CD14-positive monocyte (primary cell): ENCODE data around the gene SVIL. TPM values are rescaled to one million over a fixed set of nuclear protein-coding genes. Genes with fewer than 3 reads are reported as not detected.

Experiments used
- DNase-seq, 3 donors: peaks; one replicate each; pipeline ENCODE4 v3.0.0-alpha.2; 2011 to 2022
- H2AFZ ChIP-seq: 2 replicates; pipeline ENCODE4 v1.6.0; 2012; ENCODE audit warnings: mild to moderate bottlenecking, low read depth, low read length, inconsistent platforms; ENCODE audit not compliant: insufficient read depth, poor library complexity, severe bottlenecking
- H3K27ac ChIP-seq, 2 donors: 1 replicate in 1 of 2; 2 replicates in 1 of 2; pipeline ENCODE4 v1.5.1; 2012 to 2013; ENCODE audit warnings: low read length in 2 of 2, control low read depth in 1 of 2, inconsistent platforms in 1 of 2, low read depth in 1 of 2, mild to moderate bottlenecking in 1 of 2
- H3K27me3 ChIP-seq, 2 donors: one replicate each; pipeline versions ENCODE4 v1.6.0 to v1.6.1; 2011 to 2013; ENCODE audit warnings: low read length in 2 of 2; ENCODE audit not compliant: control insufficient read depth in 2 of 2, insufficient read depth in 2 of 2
- H3K36me3 ChIP-seq, 2 donors: replicated peaks in 1 of 2; 1 replicate in 1 of 2; 2 replicates in 1 of 2; pipeline versions ENCODE4 v1.5.1 to v1.6.1; 2012 to 2013; ENCODE audit warnings: low read length in 2 of 2, control low read depth in 1 of 2, inconsistent platforms in 1 of 2, mild to moderate bottlenecking in 1 of 2; ENCODE audit not compliant: insufficient read depth in 2 of 2, control insufficient read depth in 1 of 2
- H3K4me1 ChIP-seq, 2 donors: 1 replicate in 1 of 2; 2 replicates in 1 of 2; pipeline versions ENCODE4 v1.5.1 to v1.6.1; 2012 to 2013; ENCODE audit warnings: low read length in 2 of 2, control low read depth in 1 of 2, inconsistent platforms in 1 of 2, mild to moderate bottlenecking in 1 of 2, moderate library complexity in 1 of 2; ENCODE audit not compliant: insufficient read depth in 2 of 2, control insufficient read depth in 1 of 2
- H3K4me2 ChIP-seq: replicated peaks from 2 replicates; pipeline ENCODE3; 2012; ENCODE audit warnings: low read length, moderate library complexity, mild to moderate bottlenecking; ENCODE audit not compliant: poor library complexity, severe bottlenecking; ENCODE audit errors: extremely low read depth
- H3K4me3 ChIP-seq, 3 experiments: fragments of 200-600 bp in 1 of 3; sonication (generic) in 1 of 3; replicated peaks in 1 of 3; 1 replicate in 2 of 3; 2 replicates in 1 of 3; pipeline ENCODE4 v1.5.1; 2011 to 2013; ENCODE audit warnings: low read length in 3 of 3, mild to moderate bottlenecking in 3 of 3, control low read depth in 2 of 3, low read depth in 2 of 3, inconsistent platforms in 1 of 3, moderate library complexity in 1 of 3
- H3K79me2 ChIP-seq: 2 replicates; pipeline ENCODE4 v1.6.0; 2012; ENCODE audit warnings: mild to moderate bottlenecking, control low read depth, inconsistent platforms, low read length, moderate library complexity; ENCODE audit not compliant: insufficient read depth
- H3K9ac ChIP-seq: 2 replicates; pipeline ENCODE4 v1.6.0; 2017; ENCODE audit warnings: low read length, mild to moderate bottlenecking; ENCODE audit not compliant: insufficient read depth, poor library complexity, severe bottlenecking
- H3K9me3 ChIP-seq, 2 donors: replicated peaks in 1 of 2; 1 replicate in 1 of 2; 2 replicates in 1 of 2; pipeline versions ENCODE4 v1.5.1 to v1.6.1; 2012 to 2013; ENCODE audit warnings: low read length in 2 of 2, control low read depth in 1 of 2; ENCODE audit not compliant: control insufficient read depth in 1 of 2, insufficient read depth in 1 of 2
- H4K20me1 ChIP-seq: 2 replicates; pipeline ENCODE4 v1.6.0; 2012; ENCODE audit warnings: mild to moderate bottlenecking, low read length, control low read depth, moderate library complexity; ENCODE audit not compliant: insufficient read depth
- H3K27ac Mint-ChIP-seq, 7 donors: one replicate each; pipeline ENCODE4 v1.8.0; 2020; ENCODE audit warnings: mild to moderate bottlenecking in 7 of 7, mixed read lengths in 7 of 7, moderate library complexity in 6 of 7, inconsistent platforms in 2 of 7
- H3K27me3 Mint-ChIP-seq, 3 donors: one replicate each; pipeline ENCODE4 v1.8.0; 2021 to 2022; ENCODE audit warnings: low read depth in 3 of 3, mild to moderate bottlenecking in 3 of 3, mixed read lengths in 3 of 3, moderate library complexity in 3 of 3, inconsistent platforms in 1 of 3
- H3K36me3 Mint-ChIP-seq, 2 donors: one replicate each; pipeline ENCODE4 v1.8.0; 2020; ENCODE audit warnings: mixed read lengths in 2 of 2, inconsistent platforms in 1 of 2, mild to moderate bottlenecking in 1 of 2
- H3K4me1 Mint-ChIP-seq: one replicate; pipeline ENCODE4 v1.8.0; 2020; ENCODE audit warnings: mild to moderate bottlenecking, mixed read lengths
- H3K4me3 Mint-ChIP-seq, 2 donors: one replicate each; pipeline ENCODE4 v1.8.0; 2020; ENCODE audit warnings: mild to moderate bottlenecking in 2 of 2, mixed read lengths in 2 of 2, moderate library complexity in 1 of 2
- H3K9me3 Mint-ChIP-seq, 7 donors: one replicate each; pipeline ENCODE4 v1.8.0; 2020 to 2022; ENCODE audit warnings: mixed read lengths in 7 of 7, mild to moderate bottlenecking in 6 of 7, moderate library complexity in 6 of 7, inconsistent platforms in 2 of 7
- CTCF ChIP-seq: fragments of 200-600 bp; IDR thresholded peaks from one replicate; pipeline ENCODE4 v1.8.0; 2022; ENCODE audit warnings: antibody characterized with exemption, mild to moderate bottlenecking
- whole genome bisulfite sequencing: methylation state at CpG from one replicate; pipeline ENCODE4 v1.1.5; 2013; ENCODE audit warnings: missing lambda C conversion rate; ENCODE audit not compliant: insufficient coverage; 5-methylcytosine and 5-hydroxymethylcytosine counted together
- intact Hi-C, 2 donors: fragments of 100-400 bp; cut with micrococcal nuclease; formaldehyde crosslinking; loops; one replicate each; pipeline versions ENCODE4 v1.15.0 to v1.15.1; 2023
- polyA plus RNA-seq, 3 donors: library from polyadenylated mRNA; depleted of rRNA in 1 of 3; unstranded in 2 of 3; stranded (reverse) in 1 of 3; fragments of 300-500 nt in 2 of 3; fragments of >200 nt in 1 of 3; fragmentation: Illumina TruSeq in 2 of 3; gene quantifications; 1 replicate in 2 of 3; 2 replicates in 1 of 3; pipeline ENCODE4 v1.2.3, GENCODE V29; 2012 to 2021

SVIL gene
- polyA plus RNA-seq, 3 donors, result 2.1 to 14.3 (median 5.8) TPM

DNA sequence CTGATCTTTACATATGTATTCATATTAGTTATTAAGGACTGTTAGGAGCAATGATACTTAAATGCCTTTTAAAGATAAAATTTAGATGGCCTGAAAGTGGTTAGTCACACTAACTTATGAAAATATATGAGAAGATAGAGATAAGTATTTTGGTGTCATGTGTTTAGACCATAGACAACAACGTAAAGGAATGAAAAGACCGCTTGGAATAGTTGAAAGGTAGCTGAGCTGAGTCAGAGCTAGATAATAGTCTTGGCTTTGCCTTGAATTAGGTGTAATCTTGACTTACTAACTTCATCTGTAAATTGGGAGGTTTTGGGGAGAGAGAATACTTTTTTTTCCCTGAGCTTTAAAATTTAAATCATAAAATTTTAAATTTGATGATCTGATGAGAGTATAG, 218.9 kb downstream of the SVIL start:
- DNase-seq, result no peak
- H3K4me1 ChIP-seq, result peaks cover 18 to 23% of the 10 kb centered on the region in 2 donors
- H4K20me1 ChIP-seq, result peaks cover 62% of the 10 kb centered on the region
- H3K79me2 ChIP-seq, result peaks cover 72% of the 10 kb centered on the region
- Mint-ChIP-seq H3K4me3 (no peak overlapping the region), H3K9me3 (no peaks in the 10 kb centered on the region), H3K27me3 (no peaks in the 10 kb centered on the region), H3K27ac (no peak overlapping the region), H3K4me1 (peaks cover 25% of the 10 kb centered on the region), H3K36me3 (peaks cover 40 to 45% of the 10 kb centered on the region in 2 donors)
- no peak overlapping the region for H3K4me3 ChIP-seq
- H3K27me3 ChIP-seq, result no peaks in the 10 kb centered on the region
- no peak overlapping the region for H3K27ac ChIP-seq
- no peak for TF ChIP-seq CTCF
- no peak overlapping the region for H3K9ac ChIP-seq
- WGBS, result no CpG with 5 or more reads among the region's 2 CpGs
- H3K4me2 ChIP-seq, result no peak overlapping the region
- H2AFZ ChIP-seq, result no peak overlapping the region
- intact Hi-C loops, result no loop called here
- H3K36me3 ChIP-seq, result peaks cover 16 to 52% of the 10 kb centered on the region in 2 donors
- no peaks in the 10 kb centered on the region for H3K9me3 ChIP-seq

- H3K27ac Mint-ChIP-seq, result no peak overlapping the region
These were observed 220.3 kb downstream of the SVIL start for GRCh38 chr10:29414501-29414900.

More at GRCh38 chr10:29414501-29414900, 220.3 kb downstream of the SVIL start:
- H2AFZ ChIP-seq, result no peak overlapping the region
- WGBS, result 100% methylated on average over 1 of the region's 1 CpG
- Mint-ChIP-seq H3K9me3 (no peaks in the 10 kb centered on the region), H3K36me3 (peaks cover 29 to 34% of the 10 kb centered on the region in 2 donors), H3K4me1 (peaks cover 33% of the 10 kb centered on the region), H3K4me3 (no peak overlapping the region), H3K27me3 (peaks cover 0 to 5% (median 0%) of the 10 kb centered on the region in 3 donors)
- TF ChIP-seq CTCF, result no peak
- H3K4me2 ChIP-seq, result no peak overlapping the region
- peaks cover 84% of the 10 kb centered on the region for H3K79me2 ChIP-seq
- no peak overlapping the region for H3K4me3 ChIP-seq
- H3K9ac ChIP-seq, result no peak overlapping the region
- H3K27me3 ChIP-seq, result no peaks in the 10 kb centered on the region
- H3K4me1 ChIP-seq, result peaks cover 26 to 32% of the 10 kb centered on the region in 2 donors
- H3K36me3 ChIP-seq, result peaks cover 8 to 41% of the 10 kb centered on the region in 2 donors
- no peaks in the 10 kb centered on the region for H3K9me3 ChIP-seq
- intact Hi-C loops, result no loop called here
- peaks cover 58% of the 10 kb centered on the region for H4K20me1 ChIP-seq
- no peak overlapping the region for H3K27ac ChIP-seq
- DNase-seq, result no peak
